Keratinocyte (primary cell): ENCODE results near the gene TBC1D5. TPM values are rescaled to one million over a fixed set of nuclear protein-coding genes. Genes with fewer than 3 reads are reported as not detected.

Experiments used
- DNase-seq: peaks from one replicate; pipeline ENCODE4 v3.0.0-alpha.2; 2011; ENCODE audit warnings: low read depth, missing footprints, low spot score
- FAIRE-seq: peaks from 2 replicates; lab custom pipeline; 2011; peaks lifted over from hg19 to GRCh38; lab: Jason Lieb, UNC
- H2AFZ ChIP-seq: 2 replicates; pipeline ENCODE4 v1.6.0; 2012; ENCODE audit warnings: low read length, control low read depth, inconsistent platforms; ENCODE audit not compliant: control insufficient read depth
- H3K27ac ChIP-seq: 2 replicates; pipeline ENCODE4 v1.5.1; 2011; ENCODE audit warnings: low read length; ENCODE audit not compliant: control insufficient read depth, insufficient read depth
- H3K27me3 ChIP-seq: 3 replicates; pipeline ENCODE4 v1.6.0; 2011; ENCODE audit warnings: low read length; ENCODE audit not compliant: control insufficient read depth, insufficient read depth; ENCODE audit errors: extremely low read depth
- H3K36me3 ChIP-seq, 2 experiments: 2 replicates in 1 of 2; 3 replicates in 1 of 2; pipeline ENCODE4 v1.5.1; 2011; ENCODE audit warnings: low read length in 2 of 2, mild to moderate bottlenecking in 1 of 2; ENCODE audit not compliant: control insufficient read depth in 2 of 2, insufficient read depth in 2 of 2; ENCODE audit errors: extremely low read depth in 1 of 2
- H3K4me1 ChIP-seq: 3 replicates; pipeline ENCODE4 v1.5.1; 2011; ENCODE audit warnings: low read length; ENCODE audit not compliant: control insufficient read depth, insufficient read depth; ENCODE audit errors: extremely low read depth
- H3K4me2 ChIP-seq: 3 replicates; pipeline ENCODE4 v1.6.0; 2011; ENCODE audit warnings: low read depth, low read length; ENCODE audit not compliant: control insufficient read depth, insufficient read depth; ENCODE audit errors: extremely low read depth
- H3K4me3 ChIP-seq, 3 experiments: fragments of 200-600 bp in 1 of 3; sonication (generic) in 1 of 3; 2 replicates in 2 of 3; 3 replicates in 1 of 3; pipeline ENCODE4 v1.5.1; 2011 to 2016; ENCODE audit warnings: low read length in 3 of 3, mild to moderate bottlenecking in 3 of 3, control low read depth in 2 of 3, inconsistent platforms in 1 of 3, low read depth in 1 of 3, mixed read lengths in 1 of 3, mixed run types in 1 of 3, moderate library complexity in 1 of 3; ENCODE audit not compliant: control insufficient read depth in 2 of 3, insufficient read depth in 2 of 3; ENCODE audit errors: extremely low read depth in 1 of 3
- H3K79me2 ChIP-seq: 2 replicates; pipeline ENCODE4 v1.6.0; 2012; ENCODE audit warnings: low read length; ENCODE audit not compliant: control insufficient read depth, insufficient read depth
- H3K9ac ChIP-seq: 3 replicates; pipeline ENCODE4 v1.6.0; 2011; ENCODE audit warnings: low read length; ENCODE audit not compliant: control insufficient read depth, insufficient read depth; ENCODE audit errors: extremely low read depth
- H3K9me1 ChIP-seq: 3 replicates; pipeline ENCODE4 v1.6.0; 2011; ENCODE audit warnings: low read length; ENCODE audit not compliant: control insufficient read depth, insufficient read depth; ENCODE audit errors: extremely low read depth
- H3K9me3 ChIP-seq: 2 replicates; pipeline ENCODE4 v1.5.1; 2012; ENCODE audit warnings: low read depth, low read length; ENCODE audit not compliant: control insufficient read depth
- H4K20me1 ChIP-seq: 3 replicates; pipeline ENCODE4 v1.6.0; 2011; ENCODE audit warnings: low read length; ENCODE audit not compliant: control insufficient read depth, insufficient read depth; ENCODE audit errors: extremely low read depth
- CTCF ChIP-seq, 3 experiments: IDR thresholded peaks in 1 of 3; conservative IDR thresholded peaks in 1 of 3; optimal IDR thresholded peaks in 1 of 3; 2 replicates in 2 of 3; 3 replicates in 1 of 3; pipeline versions ENCODE3 to v1.5.1; 2011; ENCODE audit warnings: low read length in 3 of 3, mild to moderate bottlenecking in 3 of 3, moderate library complexity in 2 of 3, control low read depth in 1 of 3, inconsistent platforms in 1 of 3; ENCODE audit not compliant: insufficient read depth in 2 of 3; ENCODE audit errors: extremely low read depth in 1 of 3
- EZH2 ChIP-seq: IDR thresholded peaks from one replicate; pipeline ENCODE4 v1.6.1; 2012; ENCODE audit warnings: inconsistent platforms, mild to moderate bottlenecking, low read length, moderate library complexity
- dilution Hi-C: fragments of 300-500 bp; cut with MboI; formaldehyde crosslinking; loops from one replicate; pipeline ENCODE4 v1.7.0; 2020; ENCODE audit warnings: low sequenced_read_pairs; ENCODE audit not compliant: extremely low pct_ligation_motif_present
- polyA plus RNA-seq, 5 experiments: library from polyadenylated mRNA; depleted of rRNA in 3 of 5; stranded (reverse) in 3 of 5; stranded (forward) in 1 of 5; unstranded in 1 of 5; fragments of >200 nt; gene quantifications; 1 replicate in 1 of 5; 2 replicates in 3 of 5; 3 replicates in 1 of 5; pipeline versions ENCODE4 v1.2.1 to v1.2.3, GENCODE V29; 2011 to 2012; ENCODE audit warnings: missing spikeins in 2 of 5, low read depth in 1 of 5, low replicate concordance in 1 of 5

The TBC1D5 gene
- polyA plus RNA-seq, 1 donor (not counting 4 experiments of a cell fraction or from before 2014, with no cell fraction given), result 25.8 TPM

DNA sequence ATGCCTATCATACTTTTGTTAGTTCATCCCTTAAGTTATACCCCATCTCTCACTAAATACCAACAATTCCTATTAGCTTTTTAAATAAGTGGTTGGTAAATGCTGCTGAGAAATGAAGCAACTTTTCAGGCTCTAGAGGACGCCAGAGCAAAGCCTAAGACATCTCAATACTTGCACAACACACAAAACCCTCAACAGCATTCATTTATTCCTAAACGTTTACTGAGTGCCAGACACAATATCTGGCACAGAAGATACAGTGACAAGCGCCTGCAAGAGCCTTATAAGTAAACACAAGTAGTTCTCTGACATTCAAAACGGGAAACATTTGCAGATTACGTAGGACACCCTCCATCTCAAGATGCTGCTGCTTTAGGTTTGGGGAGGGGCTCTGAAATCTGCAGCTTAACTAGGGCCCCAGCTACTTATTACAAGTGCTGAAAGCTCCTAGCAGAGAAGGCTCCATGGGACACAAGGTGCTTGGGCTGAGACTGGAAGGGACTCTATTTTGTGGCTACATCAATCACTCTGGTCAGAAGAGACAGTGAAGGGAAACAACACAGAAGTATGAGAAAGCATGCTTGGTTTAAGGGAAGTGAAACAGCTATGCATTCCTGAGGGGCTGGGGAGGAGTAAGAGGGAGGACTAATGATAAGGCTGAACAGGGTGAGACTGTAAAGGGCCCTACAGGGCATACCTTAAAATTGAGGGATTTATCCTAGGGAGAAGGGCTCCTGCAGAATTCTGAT is 546.4 kb downstream of the TBC1D5 start:
- FAIRE-seq (no peak), DNase-seq (no peak)
- Histone ChIP-seq H2AFZ (no peak overlapping the region), H3K27ac (no peak overlapping the region), H4K20me1 (no peaks in the 10 kb centered on the region), H3K4me1 (no peaks in the 10 kb centered on the region), H3K9me3 (no peaks in the 10 kb centered on the region), H3K36me3 (no peaks in the 10 kb centered on the region), H3K27me3 (no peaks in the 10 kb centered on the region), H3K79me2 (no peaks in the 10 kb centered on the region), H3K4me2 (no peak overlapping the region), H3K4me3 (no peak overlapping the region), H3K9ac (no peak overlapping the region), H3K9me1 (no peaks in the 10 kb centered on the region)
- dilution Hi-C loops, result no loop called here
- no peak for TF ChIP-seq CTCF (optimal IDR thresholded peaks at IDR 0.05 in 1 of 3, IDR thresholded peaks at IDR 0.05 in 1 of 3, conservative IDR thresholded peaks at IDR 0.05 in 1 of 3; ENCODE audit: extremely low read depth in 1 of 3, insufficient read depth in 2 of 3, low read length in 3 of 3)
- TF ChIP-seq EZH2, result no peak

GRCh38 chr3:17195192-17195611 is 547.2 kb downstream of the TBC1D5 start:
- Histone ChIP-seq H3K9ac (no peak overlapping the region), H3K9me1 (no peaks in the 10 kb centered on the region), H3K27me3 (no peaks in the 10 kb centered on the region), H3K4me3 (no peak overlapping the region), H3K36me3 (no peaks in the 10 kb centered on the region), H3K9me3 (no peaks in the 10 kb centered on the region), H2AFZ (no peak overlapping the region), H3K4me1 (no peaks in the 10 kb centered on the region), H3K79me2 (no peaks in the 10 kb centered on the region), H3K4me2 (no peak overlapping the region), H3K27ac (no peak overlapping the region), H4K20me1 (no peaks in the 10 kb centered on the region)
- dilution Hi-C loops, result no loop called here
- no peak for TF ChIP-seq EZH2
- no peak for TF ChIP-seq CTCF (optimal IDR thresholded peaks at IDR 0.05 in 1 of 3, IDR thresholded peaks at IDR 0.05 in 1 of 3, conservative IDR thresholded peaks at IDR 0.05 in 1 of 3; ENCODE audit: extremely low read depth in 1 of 3, insufficient read depth in 2 of 3, low read length in 3 of 3)
- FAIRE-seq (no peak), DNase-seq (no peak)
